Muscle layer of duodenum (tissue), 2 donors: ENCODE results near the gene ANGPTL8.

ENCODE experiments used
- H3K27ac ChIP-seq: one replicate; pipeline ENCODE4 v1.7.0; 2013; ENCODE audit warnings: mild to moderate bottlenecking, low read length
- H3K27me3 ChIP-seq: one replicate; pipeline ENCODE4 v1.7.0; 2013; ENCODE audit warnings: low read depth, mild to moderate bottlenecking, control low read depth, low read length
- H3K36me3 ChIP-seq, 2 donors: one replicate each; pipeline ENCODE4 v1.7.0; 2013; ENCODE audit warnings: low read length in 2 of 2, control low read depth in 1 of 2, mild to moderate bottlenecking in 1 of 2; ENCODE audit not compliant: insufficient read depth in 2 of 2, control insufficient read depth in 1 of 2
- H3K4me1 ChIP-seq, 2 donors: one replicate each; pipeline ENCODE4 v1.7.0; 2013; ENCODE audit warnings: low read length in 2 of 2, mild to moderate bottlenecking in 2 of 2, control low read depth in 1 of 2, moderate library complexity in 1 of 2; ENCODE audit not compliant: insufficient read depth in 2 of 2, control insufficient read depth in 1 of 2
- H3K4me3 ChIP-seq, 2 donors: one replicate each; pipeline ENCODE4 v1.7.0; 2013; ENCODE audit warnings: low read length in 2 of 2, low read depth in 1 of 2, mild to moderate bottlenecking in 1 of 2
- H3K9me3 ChIP-seq, 2 donors: one replicate each; pipeline ENCODE4 v1.7.0; 2013; ENCODE audit warnings: low read length in 2 of 2, control low read depth in 1 of 2, mild to moderate bottlenecking in 1 of 2; ENCODE audit not compliant: control insufficient read depth in 1 of 2
- donor health status: healthy.

The ANGPTL8 gene

GRCh38 chr19:11240008-11240444, 607 bp downstream of the ANGPTL8 start:
- Histone ChIP-seq H3K4me1 (peaks cover 0 to 7% of the 10 kb centered on the region in 2 donors), H3K9me3 (peaks cover 0 to 7% of the 10 kb centered on the region in 2 donors), H3K36me3 (peaks cover 0 to 27% of the 10 kb centered on the region in 2 donors), H3K27me3 (no peaks in the 10 kb centered on the region), H3K4me3 (no peak overlapping the region), H3K27ac (no peak overlapping the region)

GRCh38 chr19:11242025-11242424, 2.6 kb downstream of the ANGPTL8 start:
- peaks cover 0 to 21% of the 10 kb centered on the region in 2 donors for H3K36me3 ChIP-seq

GRCh38 chr19:11242864-11243797, 3.7 kb downstream of the ANGPTL8 start:
- peak overlapping the region in 1 of 2 donors; percentile 7 for H3K4me3 ChIP-seq
- no peak overlapping the region for H3K27ac ChIP-seq
- H3K4me1 ChIP-seq, result peaks cover 0 to 12% of the 10 kb centered on the region in 2 donors
- H3K36me3 ChIP-seq, result peaks cover 6 to 18% of the 10 kb centered on the region in 2 donors
- H3K27me3 ChIP-seq, result no peaks in the 10 kb centered on the region
- peaks cover 0 to 7% of the 10 kb centered on the region in 2 donors for H3K9me3 ChIP-seq

More at GRCh38 chr19:11242025-11242424, 2.6 kb downstream of the ANGPTL8 start:
- no peak overlapping the region for H3K4me3 ChIP-seq
- H3K4me1 ChIP-seq, result peaks cover 0 to 7% of the 10 kb centered on the region in 2 donors
- no peak overlapping the region for H3K27ac ChIP-seq
- peaks cover 0 to 7% of the 10 kb centered on the region in 2 donors for H3K9me3 ChIP-seq
- no peaks in the 10 kb centered on the region for H3K27me3 ChIP-seq

GRCh38 chr19:11243798-11244169, 4.4 kb downstream of the ANGPTL8 start:
- Histone ChIP-seq H3K4me3 (peak overlapping the region in 1 of 2 donors; percentile 7), H3K36me3 (peaks cover 13 to 16% of the 10 kb centered on the region in 2 donors), H3K27me3 (no peaks in the 10 kb centered on the region), H3K9me3 (peaks cover 0 to 6% of the 10 kb centered on the region in 2 donors), H3K4me1 (peaks cover 0 to 12% of the 10 kb centered on the region in 2 donors), H3K27ac (no peak overlapping the region)

DNA sequence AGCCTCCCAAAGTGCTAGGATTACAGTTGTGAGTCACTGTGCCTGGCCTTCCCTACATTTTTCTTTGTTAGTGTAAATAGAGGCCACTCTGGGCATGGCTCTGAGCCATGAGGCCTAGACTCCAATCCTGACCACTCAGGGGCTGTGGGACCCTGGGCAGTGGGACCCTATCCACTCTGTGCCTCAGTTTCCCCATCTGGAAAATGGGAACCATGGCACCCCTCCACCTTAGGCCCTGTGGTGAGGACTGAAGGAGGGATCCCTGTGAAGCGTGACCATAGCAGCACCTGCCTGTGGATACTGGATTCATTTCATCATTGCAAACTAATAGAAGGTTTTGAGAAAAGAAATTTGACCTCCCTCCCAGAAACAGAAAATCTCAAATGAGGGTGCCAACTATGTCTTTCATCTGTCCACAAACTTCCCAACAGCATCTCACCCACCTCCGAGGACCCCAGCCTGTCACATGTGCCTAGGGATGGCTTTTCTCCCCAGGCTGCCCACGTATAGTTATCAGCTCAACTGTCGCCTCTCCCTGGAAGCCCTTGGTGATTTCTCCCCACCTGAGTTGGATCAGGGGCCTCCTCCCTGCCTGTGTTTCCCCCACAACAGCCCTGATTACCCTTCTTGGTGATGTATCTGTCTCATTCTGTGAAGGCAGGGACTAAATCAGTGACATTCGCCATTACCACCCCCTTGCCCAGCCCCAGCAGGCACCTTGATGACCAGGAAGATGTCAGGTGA, 5.6 kb downstream of the ANGPTL8 start:
- H3K9me3 ChIP-seq, result no peaks in the 10 kb centered on the region
- peaks cover 4 to 15% of the 10 kb centered on the region in 2 donors for H3K36me3 ChIP-seq
- H3K4me1 ChIP-seq, result peaks cover 0 to 12% of the 10 kb centered on the region in 2 donors
- H3K27me3 ChIP-seq, result no peaks in the 10 kb centered on the region
- no peak overlapping the region for H3K4me3 ChIP-seq
- H3K27ac ChIP-seq, result no peak overlapping the region

- Histone ChIP-seq H3K36me3 (peaks cover 15 to 16% of the 10 kb centered on the region in 2 donors), H3K4me1 (peaks cover 0 to 12% of the 10 kb centered on the region in 2 donors), H3K4me3 (no peak overlapping the region), H3K27me3 (no peaks in the 10 kb centered on the region), H3K27ac (no peak overlapping the region), H3K9me3 (no peaks in the 10 kb centered on the region)
Observed at GRCh38 chr19:11246941-11247340, 7.5 kb downstream of the ANGPTL8 start.

GRCh38 chr19:11247391-11247790, 8.0 kb downstream of the ANGPTL8 start:
- Histone ChIP-seq H3K9me3 (no peaks in the 10 kb centered on the region), H3K4me3 (no peak overlapping the region), H3K27me3 (no peaks in the 10 kb centered on the region), H3K4me1 (peaks cover 0 to 12% of the 10 kb centered on the region in 2 donors), H3K36me3 (peaks cover 17 to 20% of the 10 kb centered on the region in 2 donors), H3K27ac (no peak overlapping the region)

DNA sequence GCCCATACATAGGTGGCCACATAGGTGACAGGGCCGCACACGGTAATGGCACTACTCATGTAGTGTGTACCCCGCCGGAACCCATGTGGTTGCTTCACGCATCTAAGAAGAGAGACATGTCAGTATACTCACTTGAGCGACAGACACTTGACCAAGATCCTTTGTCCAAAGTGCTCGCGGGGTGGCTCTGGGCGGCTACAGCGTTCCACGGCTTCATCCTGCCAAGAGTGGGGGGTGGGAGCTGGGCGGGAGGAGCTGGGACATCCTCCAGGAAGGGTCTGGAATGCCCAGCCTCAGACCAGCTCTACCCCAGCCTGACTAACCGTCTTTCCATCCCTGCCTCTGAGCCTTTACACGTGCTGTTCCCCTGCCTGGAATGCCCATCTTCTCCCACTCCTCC, 8.5 kb downstream of the ANGPTL8 start:
- H3K4me3 ChIP-seq, result no peak overlapping the region
- no peaks in the 10 kb centered on the region for H3K9me3 ChIP-seq
- no peak overlapping the region for H3K27ac ChIP-seq
- H3K4me1 ChIP-seq, result peaks cover 0 to 12% of the 10 kb centered on the region in 2 donors
- H3K36me3 ChIP-seq, result peaks cover 19 to 26% of the 10 kb centered on the region in 2 donors
- H3K27me3 ChIP-seq, result no peaks in the 10 kb centered on the region

- H3K27me3 ChIP-seq, result no peaks in the 10 kb centered on the region
- peaks cover 19 to 30% of the 10 kb centered on the region in 2 donors for H3K36me3 ChIP-seq
- H3K27ac ChIP-seq, result no peak overlapping the region
- H3K4me3 ChIP-seq, result no peak overlapping the region
- H3K9me3 ChIP-seq, result no peaks in the 10 kb centered on the region
- peaks cover 0 to 7% of the 10 kb centered on the region in 2 donors for H3K4me1 ChIP-seq
Observed at GRCh38 chr19:11248852-11249251, 9.4 kb downstream of the ANGPTL8 start.

DNA sequence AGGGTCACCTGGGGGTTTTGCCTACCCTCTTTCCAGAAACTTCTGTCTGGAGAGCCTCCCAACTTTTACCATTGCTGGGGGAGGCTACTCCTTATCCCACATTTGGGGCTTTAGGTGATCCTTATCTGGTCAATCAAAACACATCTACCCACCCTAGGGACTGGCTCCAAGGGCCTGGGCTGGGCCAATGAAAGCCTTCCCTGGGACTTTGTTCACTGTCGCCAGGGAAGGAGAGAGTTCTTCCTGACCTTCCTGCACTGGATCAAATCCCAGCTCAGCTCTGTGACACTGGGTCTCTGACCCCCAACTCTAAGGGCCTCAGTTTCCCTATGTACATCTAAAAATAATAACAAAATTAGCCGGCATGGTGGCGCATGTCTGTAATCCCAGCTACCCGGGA, 11.8 kb downstream of the ANGPTL8 start:
- Histone ChIP-seq H3K27ac (no peak overlapping the region), H3K4me3 (no peak overlapping the region), H3K27me3 (no peaks in the 10 kb centered on the region), H3K9me3 (no peaks in the 10 kb centered on the region), H3K36me3 (peaks cover 19 to 30% of the 10 kb centered on the region in 2 donors), H3K4me1 (peaks cover 0 to 10% of the 10 kb centered on the region in 2 donors)
